Right lobe of liver (tissue), 6 donors: ENCODE measurements around the gene TTC5. TPM values are rescaled to one million over a fixed set of nuclear protein-coding genes. Genes with fewer than 3 reads are reported as not detected.
"Not testable (repeated sequence)": the region's sequence is repeated elsewhere in the genome, so short reads cannot be mapped to it uniquely, and the experiment has no call there.

Experiments used
- ATAC-seq, 4 donors: fragments of 200-7000 bp; cut with Tn5 transposase; one replicate each; pipeline ENCODE4 v1.9.1; 2020; ENCODE audit warnings: mild to moderate bottlenecking in 4 of 4, moderate library complexity in 4 of 4
- DNase-seq, 3 donors: peaks; one replicate each; pipeline ENCODE4 v3.0.0-alpha.2; 2020
- H3K27ac ChIP-seq, 3 donors: fragments of 200-600 bp; one replicate each; pipeline ENCODE4 v1.8.0; 2022
- H3K27me3 ChIP-seq, 2 donors: fragments of 200-600 bp; one replicate each; pipeline ENCODE4 v1.8.0; 2022
- H3K36me3 ChIP-seq, 4 donors: fragments of 200-600 bp; sonication (generic) in 1 of 4; one replicate each; pipeline versions ENCODE4 v1.5.1 to v1.8.0; 2017 to 2022; ENCODE audit warnings: control low read depth in 1 of 4
- H3K4me1 ChIP-seq, 4 donors: fragments of 200-600 bp; sonication (generic) in 1 of 4; one replicate each; pipeline versions ENCODE4 v1.5.1 to v1.8.0; 2017 to 2022; ENCODE audit warnings: control low read depth in 1 of 4
- H3K4me3 ChIP-seq, 3 donors: fragments of 200-600 bp; one replicate each; pipeline ENCODE4 v1.8.0; 2022
- H3K9me3 ChIP-seq, 4 donors: fragments of 200-600 bp; sonication (generic) in 1 of 4; one replicate each; pipeline versions ENCODE4 v1.5.1 to v1.8.0; 2017 to 2022; ENCODE audit warnings: control low read depth in 1 of 4
- CTCF ChIP-seq, 4 donors: fragments of 200-600 bp in 3 of 4; fragments of 450-650 bp in 1 of 4; IDR thresholded peaks; one replicate each; pipeline versions ENCODE4 v1.5.1 to v1.8.0; 2016 to 2022; ENCODE audit warnings: antibody characterized with exemption in 4 of 4, mild to moderate bottlenecking in 2 of 4
- POLR2A ChIP-seq: fragments of 450-650 bp; IDR thresholded peaks from one replicate; pipeline ENCODE4 v1.6.1; 2017; ENCODE audit warnings: antibody characterized with exemption, mild to moderate bottlenecking
- WGBS: methylation state at CpG from one replicate; pipeline ENCODE4 v1.1.6; 2018; ENCODE audit warnings: low coverage, low lambda C conversion rate; ENCODE audit not compliant: insufficient coverage; ENCODE audit errors: missing lambda C conversion rate; 5-methylcytosine and 5-hydroxymethylcytosine counted together
- intact Hi-C, 2 donors: fragments of 100-400 bp; cut with DNase I; formaldehyde crosslinking; loops; one replicate each; pipeline versions ENCODE4 v1.11.2 to v1.14.1; 2022
- total RNA-seq, 6 experiments: library from RNA; depleted of rRNA in 2 of 6; stranded (reverse); fragments of >200 nt in 2 of 6; fragmentation: NEBNext Ultra II Directional in 3 of 6; extraction: Animal tissue kit (Norgen Biotek cat#: 25700) in 3 of 6; gene quantifications; one replicate each; pipeline versions ENCODE4 v1.1.0 to v1.2.4, GENCODE V29; 2016 to 2023
- donor health status: DM: no; HTN: yes; CAD: no.
- donor health status: DM: no; HTN: no; CAD: no.
- donor health status: DM: no; HTN: no; CAD: no.
- donor health status: DM: no; HTN: yes; CAD: no.
- donor health status: DM: no; HTN: yes; CAD: no.

The TTC5 gene
- total RNA-seq, 6 experiments from 2014 or later: 3.1 to 5.1 (median 4.2) TPM

GRCh38 chr14:20278414-20278813 lies 27.3 kb downstream of the TTC5 start:
- TF ChIP-seq CTCF (IDR thresholded peaks at IDR 0.05): no peak
- TF ChIP-seq POLR2A: no peak
- intact Hi-C loops: no loop called here
- Histone ChIP-seq H3K36me3 (no peaks in the 10 kb centered on the region), H3K27me3 (no peaks in the 10 kb centered on the region), H3K9me3 (no peaks in the 10 kb centered on the region), H3K27ac (no peak overlapping the region), H3K4me3 (no peak overlapping the region), H3K4me1 (no peaks in the 10 kb centered on the region)
- DNase-seq (no peak), ATAC-seq (no peak)
- 26% methylated on average over 1 of the region's 1 CpG for WGBS

GRCh38 chr14:20277409-20277808 lies 28.3 kb downstream of the TTC5 start:
- ATAC-seq (no peak), DNase-seq (no peak)
- WGBS: 38% methylated on average over 1 of the region's 2 CpGs
- no peak for TF ChIP-seq CTCF (IDR thresholded peaks at IDR 0.05)
- Histone ChIP-seq H3K27ac (no peak overlapping the region), H3K27me3 (no peaks in the 10 kb centered on the region), H3K36me3 (no peaks in the 10 kb centered on the region), H3K9me3 (no peaks in the 10 kb centered on the region), H3K4me3 (no peak overlapping the region), H3K4me1 (no peaks in the 10 kb centered on the region)
- intact Hi-C loops: no loop called here

GRCh38 chr14:20274062-20274461 lies 31.7 kb downstream of the TTC5 start:
- Histone ChIP-seq H3K27ac (no peak overlapping the region), H3K36me3 (no peaks in the 10 kb centered on the region), H3K9me3 (no peaks in the 10 kb centered on the region), H3K4me3 (no peak overlapping the region), H3K4me1 (no peaks in the 10 kb centered on the region), H3K27me3 (no peaks in the 10 kb centered on the region)
- ATAC-seq (no peak), DNase-seq (no peak)
- intact Hi-C loops: no loop called here
- no peak for TF ChIP-seq POLR2A
- no peak for TF ChIP-seq CTCF (IDR thresholded peaks at IDR 0.05)
- 100% methylated on average over 2 of the region's 2 CpGs for WGBS

GRCh38 chr14:20264361-20264760 lies 41.4 kb downstream of the TTC5 start:
- H3K27ac ChIP-seq, ATAC-seq, H3K27me3 ChIP-seq, H3K9me3 ChIP-seq, H3K4me1 ChIP-seq, DNase-seq, H3K4me3 ChIP-seq, intact Hi-C loops, H3K36me3 ChIP-seq: not testable (repeated sequence)
- 78% methylated on average over 5 of the region's 5 CpGs for whole genome bisulfite sequencing

GRCh38 chr14:20262642-20263128 lies 43.1 kb downstream of the TTC5 start:
- WGBS: 56% methylated on average over 3 of the region's 3 CpGs
- Histone ChIP-seq H3K27me3 (no peaks in the 10 kb centered on the region), H3K4me3 (no peak overlapping the region), H3K36me3 (no peaks in the 10 kb centered on the region), H3K9me3 (no peaks in the 10 kb centered on the region), H3K4me1 (no peaks in the 10 kb centered on the region), H3K27ac (no peak overlapping the region)
- TF ChIP-seq CTCF (IDR thresholded peaks at IDR 0.05) (no peak), POLR2A (no peak)
- DNase-seq: no peak
- ATAC-seq: no peak
- intact Hi-C loops: no loop called here
